Measurements from ENCODE around the gene NOD1.

DNA sequence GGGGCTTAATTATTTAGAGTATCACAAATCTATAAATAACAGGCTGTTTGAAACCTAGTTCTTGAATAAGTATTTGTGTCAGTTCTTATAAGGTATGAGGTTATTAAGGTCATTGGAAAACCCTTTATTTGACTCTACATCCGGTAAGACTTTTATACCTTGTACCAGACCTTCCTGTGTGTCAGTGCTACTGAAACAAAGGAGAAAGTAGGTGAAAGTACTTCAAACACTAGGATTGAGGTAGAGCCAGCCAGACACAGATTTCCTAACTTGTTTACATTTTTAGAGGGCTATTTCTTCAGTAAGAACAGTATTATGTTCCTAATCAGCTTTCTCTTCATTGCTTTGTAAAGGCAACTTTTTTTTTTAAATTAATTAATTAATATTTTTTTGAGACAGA is 100.3 kb downstream of the NOD1 start:
- TF ChIP-seq CTCF (IDR thresholded peaks at IDR 0.05) (no peak), POLR2AphosphoS5 (IDR thresholded peaks at IDR 0.05; ENCODE audit: low read depth, low read length) (no peak), SIN3A (IDR thresholded peaks at IDR 0.05; ENCODE audit: borderline replicate concordance, insufficient read depth, low read depth, low read length) (no peak)
